Cardiac fibroblast (primary cell): ENCODE measurements around the gene SCYGR8.
A peak's percentile ranks its signal among the peaks of the same experiment; 100 is the strongest.

Experiments used
- DNase-seq, 2 donors: peaks; one replicate each; pipeline versions ENCODE4 v3.0.0 to v3.0.0-alpha.2; 2010; ENCODE audit warnings: low read depth in 2 of 2
- H3K4me3 ChIP-seq, 2 donors: replicated peaks in 1 of 2; 1 replicate in 1 of 2; 2 replicates in 1 of 2; pipeline ENCODE4 v1.5.1; 2011; ENCODE audit warnings: low read depth in 2 of 2, low read length in 2 of 2, mild to moderate bottlenecking in 2 of 2, moderate library complexity in 1 of 2
- CTCF ChIP-seq: IDR thresholded peaks from one replicate; pipeline ENCODE4 v1.5.1; 2011; ENCODE audit warnings: low read depth, mild to moderate bottlenecking, low read length, inconsistent platforms

SCYGR8 gene

GRCh38 chr2:227774011-227774624, 28.4 kb downstream of the SCYGR8 start:
- peak; percentile 12 for TF ChIP-seq CTCF
- no peak for DNase-seq
- no peak overlapping the region for H3K4me3 ChIP-seq

GRCh38 chr2:227774895-227775842, 29.5 kb downstream of the SCYGR8 start:
- no peak for DNase-seq
- no peak for TF ChIP-seq CTCF
- no peak overlapping the region for H3K4me3 ChIP-seq

- DNase-seq = no peak
These were observed 35.4 kb downstream of the SCYGR8 start for GRCh38 chr2:227780981-227781615.

GRCh38 chr2:227781841-227782240, 36.1 kb downstream of the SCYGR8 start:
- DNase-seq = no peak
- no peak for TF ChIP-seq CTCF
- no peak overlapping the region for H3K4me3 ChIP-seq

More at GRCh38 chr2:227780981-227781615, 35.4 kb downstream of the SCYGR8 start:
- TF ChIP-seq CTCF = no peak
- H3K4me3 ChIP-seq = no peak overlapping the region

- no peak for TF ChIP-seq CTCF
- no peak overlapping the region for H3K4me3 ChIP-seq
- DNase-seq = no peak
These were observed 37.1 kb downstream of the SCYGR8 start for GRCh38 chr2:227782804-227783203.

- no peak overlapping the region for H3K4me3 ChIP-seq
- no peak for TF ChIP-seq CTCF
- DNase-seq = no peak
These were observed 37.9 kb downstream of the SCYGR8 start for GRCh38 chr2:227783404-227784138.
